ENCODE results near the gene APOA1.

The APOA1 gene

GRCh38 chr11:116790167-116791001, 47.0 kb downstream of the APOA1 start:
- Histone ChIP-seq H3K4me3 (no peak overlapping the region), H3K27ac (no peak overlapping the region)
- TF ChIP-seq CTCF (IDR thresholded peaks at IDR 0.05), result no peak
- no peak for DNase-seq (ENCODE audit: low spot score)

GRCh38 chr11:116788975-116789374, 48.4 kb downstream of the APOA1 start:
- no peak for TF ChIP-seq CTCF (IDR thresholded peaks at IDR 0.05)
- no peak overlapping the region for H3K27ac ChIP-seq
- DNase-seq (ENCODE audit: low spot score), result no peak
- H3K4me3 ChIP-seq, result no peak overlapping the region

- DNase-seq (ENCODE audit: low spot score), result no peak
- H3K4me3 ChIP-seq, result peak overlapping the region; percentile 98
- peak overlapping the region; percentile 82 to 84 for H3K27ac ChIP-seq
- TF ChIP-seq CTCF (IDR thresholded peaks at IDR 0.05), result no peak
These were observed 48.9 kb downstream of the APOA1 start for GRCh38 chr11:116788534-116788933.

GRCh38 chr11:116787786-116788486, 49.5 kb downstream of the APOA1 start, which contains the start of gene ZPR1:
TSS of gene ZPR1 (minus strand) at chr11:116788023. CDS start at chr11:116787990, 33 bp downstream.
- peak within 1 kb of the TSS; percentile 98 for H3K4me3 ChIP-seq
- H3K27ac ChIP-seq, result peak within 1 kb of the TSS; percentile 82 to 84
- peak; percentile 91 for DNase-seq (ENCODE audit: low spot score)
- no peak for TF ChIP-seq CTCF (IDR thresholded peaks at IDR 0.05)

- no peak for DNase-seq (ENCODE audit: low spot score)
- Histone ChIP-seq H3K27ac (peak overlapping the region; percentile 82 to 84), H3K4me3 (peak overlapping the region; percentile 98)
- no peak for TF ChIP-seq CTCF (IDR thresholded peaks at IDR 0.05)
These were observed 50.0 kb downstream of the APOA1 start for GRCh38 chr11:116787436-116787785.

- H3K27ac ChIP-seq, result no peak overlapping the region
- DNase-seq (ENCODE audit: low spot score), result no peak
- peak overlapping the region; percentile 98 for H3K4me3 ChIP-seq
- TF ChIP-seq CTCF (IDR thresholded peaks at IDR 0.05), result no peak
These were observed 50.5 kb downstream of the APOA1 start for GRCh38 chr11:116786966-116787365.

Measured in coronary artery (tissue), 2 donors.